T follicular helper cell (primary cell): ENCODE measurements around the gene KCTD17.

Experiments
- DNase-seq: peaks from one replicate; pipeline ENCODE4 v3.0.0-alpha.2; 2020; ENCODE audit warnings: low read depth

KCTD17 gene

DNA sequence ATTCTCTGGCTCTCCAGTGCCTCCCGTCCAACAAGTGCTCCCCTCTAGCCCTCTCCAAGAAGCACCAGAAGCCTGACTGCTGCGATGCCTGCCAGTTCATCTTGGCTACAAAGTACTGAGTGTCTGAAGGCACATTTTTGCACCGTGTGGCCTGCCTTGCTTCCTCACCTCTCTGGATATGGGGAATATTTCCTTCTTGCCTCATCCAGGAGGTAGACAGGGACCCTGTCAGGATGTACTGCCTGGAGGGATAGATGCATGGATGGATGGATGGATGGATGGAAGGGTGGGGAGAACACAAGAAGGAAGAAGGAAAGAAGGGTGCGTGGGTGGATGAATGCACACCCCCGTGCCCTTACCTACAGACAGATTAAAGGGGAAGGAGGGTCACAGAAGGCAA is 27.6 kb downstream of the KCTD17 start:
- DNase-seq = no peak

DNA sequence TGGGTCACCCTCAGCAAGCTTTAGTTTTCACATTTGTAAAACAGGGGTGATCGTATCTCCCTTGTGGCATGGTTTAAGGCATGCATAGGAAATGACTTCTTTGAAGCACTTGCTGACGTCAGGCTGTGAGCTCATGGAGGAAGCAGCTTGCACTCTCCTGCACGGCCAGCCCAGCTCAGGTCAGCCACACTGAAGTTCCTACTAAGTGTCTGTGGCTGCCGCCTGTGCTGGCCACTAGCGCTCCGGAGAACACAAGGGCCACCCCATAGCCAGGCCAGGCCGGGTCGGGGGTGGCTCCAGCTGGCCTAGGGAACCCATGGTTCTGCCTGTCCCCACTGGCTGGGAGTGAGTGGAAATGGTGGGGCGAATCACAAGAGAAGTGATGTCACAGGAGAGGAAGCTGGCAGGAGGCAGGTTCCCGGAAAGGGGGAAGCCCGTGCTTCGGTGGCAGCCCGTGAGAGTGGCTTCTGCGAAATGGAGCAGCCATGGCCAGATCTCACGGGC is 28.2 kb downstream of the KCTD17 start:
- DNase-seq = peak; percentile 81

DNA sequence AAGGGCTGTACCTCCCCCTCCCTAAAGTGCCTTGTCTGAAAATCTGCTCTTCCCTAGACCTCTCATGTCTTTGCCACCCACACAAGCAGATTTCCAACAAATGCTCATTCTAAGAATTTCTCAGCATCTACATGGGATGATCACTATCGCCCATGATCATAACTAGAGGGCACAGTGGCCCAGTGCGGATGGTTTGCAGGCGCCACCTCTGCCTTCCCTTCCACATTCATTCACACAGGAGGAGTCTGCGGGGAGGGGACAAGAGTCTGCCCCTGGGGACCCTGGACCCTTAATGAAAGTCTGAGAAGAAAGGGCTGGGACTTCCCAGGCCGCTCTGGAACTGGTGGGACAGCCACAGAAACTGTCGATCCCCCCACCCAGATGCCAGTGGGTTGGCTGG is 28.9 kb downstream of the KCTD17 start:
- no peak for DNase-seq

DNA sequence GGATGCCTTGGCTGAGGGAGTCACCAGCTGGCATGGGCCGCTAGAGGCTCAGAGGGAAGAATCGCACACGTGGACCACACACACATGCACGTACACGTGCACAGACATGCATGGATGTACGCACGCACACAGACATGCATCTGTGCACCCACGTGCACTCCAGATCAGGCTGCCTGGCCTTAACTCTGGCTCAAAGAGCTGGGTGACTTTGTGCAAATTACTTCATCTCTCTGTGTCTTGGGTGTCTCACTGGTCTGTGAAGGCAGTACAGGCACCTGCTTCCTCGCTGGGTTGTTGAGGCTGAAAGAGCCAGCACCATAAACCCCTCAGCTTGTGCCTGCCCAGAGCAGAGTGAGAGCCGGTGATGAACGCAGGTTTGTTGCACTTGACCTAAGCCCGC is 29.3 kb downstream of the KCTD17 start:
- DNase-seq = no peak

GRCh38 chr22:37082251-37082873 is 30.8 kb downstream of the KCTD17 start:
- DNase-seq = no peak

GRCh38 chr22:37083914-37084313 is 32.4 kb downstream of the KCTD17 start:
- DNase-seq = no peak

- no peak for DNase-seq
Observed at GRCh38 chr22:37084385-37084784, 32.8 kb downstream of the KCTD17 start.

GRCh38 chr22:37086184-37086583 is 34.6 kb downstream of the KCTD17 start:
- DNase-seq = no peak

GRCh38 chr22:37088108-37088605 is 36.6 kb downstream of the KCTD17 start:
- no peak for DNase-seq

DNA sequence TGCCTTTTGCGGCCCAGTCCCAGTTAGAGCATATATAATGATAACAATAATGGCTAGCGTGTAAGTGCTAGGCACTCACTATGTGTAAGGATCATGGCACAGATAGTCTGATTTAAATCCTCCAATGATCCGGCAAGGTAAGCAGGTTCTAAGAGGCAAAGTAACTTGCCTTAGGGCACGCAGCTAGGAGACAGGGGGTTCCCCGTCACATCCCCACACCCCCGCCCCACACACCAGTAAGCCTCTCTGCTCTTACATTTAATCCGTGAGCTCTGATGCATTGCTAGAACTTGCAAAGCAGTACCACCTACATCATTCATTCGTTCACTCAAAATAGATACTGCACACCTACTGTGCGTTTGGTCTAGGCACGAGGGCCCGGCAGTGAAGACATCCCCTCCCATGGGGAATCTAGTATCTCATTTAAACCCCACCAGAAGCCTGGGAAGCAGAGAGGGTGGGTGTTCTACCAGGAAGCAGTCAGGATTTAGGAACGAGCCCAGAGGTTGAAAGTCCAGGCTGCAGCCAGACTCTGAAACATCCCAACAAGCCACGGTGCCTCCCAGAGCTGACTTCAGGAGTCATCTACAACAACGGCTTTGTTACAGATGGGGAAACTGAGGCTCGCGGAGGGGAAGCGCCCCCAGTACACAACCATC is 37.3 kb downstream of the KCTD17 start:
- no peak for DNase-seq

GRCh38 chr22:37089434-37089833 is 37.9 kb downstream of the KCTD17 start:
- no peak for DNase-seq

GRCh38 chr22:37090920-37091695 is 39.6 kb downstream of the KCTD17 start:
- no peak for DNase-seq

DNA sequence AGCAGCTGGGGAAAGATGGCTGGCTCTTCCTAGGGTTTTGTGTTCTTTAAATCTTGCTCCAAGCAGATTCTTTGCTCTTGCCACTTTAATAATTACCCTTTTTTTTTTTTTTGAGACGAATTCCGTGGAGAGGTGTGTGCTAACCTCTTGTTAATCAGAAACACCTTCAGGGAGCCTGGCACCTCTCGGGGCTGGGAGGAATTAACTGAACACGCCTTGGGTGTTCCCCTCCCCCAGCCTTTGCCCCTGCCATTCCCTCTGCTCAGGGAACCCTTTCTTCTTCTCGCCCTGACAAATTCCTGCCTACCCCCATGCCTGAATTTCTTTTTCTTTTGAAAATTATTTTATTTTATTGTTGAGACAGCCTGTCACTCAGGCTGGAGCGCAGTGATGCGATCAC is 40.5 kb downstream of the KCTD17 start:
- DNase-seq = no peak

DNA sequence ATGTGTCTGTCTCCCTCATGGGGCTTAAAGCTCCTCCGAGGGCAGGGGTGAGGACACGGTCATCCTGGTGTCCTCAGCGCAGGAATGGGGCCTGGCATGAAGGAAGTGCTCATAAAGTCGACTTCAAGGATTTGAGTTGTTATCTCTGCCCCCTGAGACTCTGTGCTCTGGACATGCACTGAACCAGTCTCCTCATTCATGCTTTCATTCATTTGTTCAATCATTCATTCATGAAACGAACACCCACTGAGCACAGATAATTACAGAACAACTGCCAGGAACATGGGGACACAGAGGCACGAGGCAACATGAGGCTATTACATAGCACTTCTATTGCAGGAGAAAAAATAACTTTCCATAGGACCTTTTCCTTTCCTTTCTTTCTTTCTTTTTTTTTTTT is 41.5 kb downstream of the KCTD17 start:
- no peak for DNase-seq

DNA sequence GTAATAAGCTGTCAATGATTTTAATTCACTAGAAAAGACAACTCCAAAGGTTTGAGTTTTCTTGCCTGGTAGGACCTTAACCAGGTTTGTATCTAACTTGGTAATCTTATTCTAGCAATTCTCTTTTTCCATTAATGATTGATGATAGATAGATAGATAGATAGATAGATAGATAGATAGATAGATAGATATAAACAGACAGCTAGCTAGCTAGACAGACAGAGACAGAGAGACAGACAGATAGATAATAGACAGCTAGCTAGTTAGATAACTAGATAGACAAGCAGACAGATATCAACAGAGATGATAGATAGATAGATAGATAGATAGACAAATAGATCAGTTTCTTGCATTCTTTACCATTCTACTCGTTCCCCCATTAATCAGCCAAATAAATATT is 42.7 kb downstream of the KCTD17 start:
- DNase-seq = no peak

- no peak for DNase-seq
Observed at GRCh38 chr22:37095113-37095512, 43.6 kb downstream of the KCTD17 start.

GRCh38 chr22:37097346-37097745 is 45.8 kb downstream of the KCTD17 start:
- no peak for DNase-seq

DNA sequence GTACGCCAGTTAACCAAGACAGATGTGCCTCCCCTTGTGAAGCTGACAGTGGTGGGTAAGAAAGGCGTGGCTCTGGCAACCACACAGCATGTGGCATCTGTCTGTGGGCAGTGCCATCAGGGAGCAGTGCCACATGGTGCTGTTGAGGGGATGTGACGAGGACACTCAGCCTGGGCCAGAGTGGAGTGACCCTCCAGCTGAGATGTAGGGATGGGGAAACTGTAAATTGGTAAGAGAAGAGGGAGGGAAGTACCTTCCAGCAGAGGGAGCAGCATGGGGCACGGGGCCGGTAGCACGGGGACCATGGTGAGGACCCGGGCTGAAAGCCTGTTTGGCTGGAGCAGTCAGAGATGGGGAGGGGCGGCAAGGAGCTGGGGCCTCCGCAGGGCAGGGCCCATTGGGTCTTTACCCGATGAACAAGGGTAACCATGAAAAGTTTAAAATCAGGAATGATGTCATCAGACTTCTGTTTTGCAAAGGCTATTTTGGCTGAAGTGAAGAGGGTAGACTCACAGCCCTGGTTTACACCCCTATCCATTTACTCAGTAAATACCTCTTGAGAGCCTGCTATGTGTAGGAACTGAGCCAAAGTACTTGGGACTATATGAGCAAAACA is 47.5 kb downstream of the KCTD17 start:
- no peak for DNase-seq

DNA sequence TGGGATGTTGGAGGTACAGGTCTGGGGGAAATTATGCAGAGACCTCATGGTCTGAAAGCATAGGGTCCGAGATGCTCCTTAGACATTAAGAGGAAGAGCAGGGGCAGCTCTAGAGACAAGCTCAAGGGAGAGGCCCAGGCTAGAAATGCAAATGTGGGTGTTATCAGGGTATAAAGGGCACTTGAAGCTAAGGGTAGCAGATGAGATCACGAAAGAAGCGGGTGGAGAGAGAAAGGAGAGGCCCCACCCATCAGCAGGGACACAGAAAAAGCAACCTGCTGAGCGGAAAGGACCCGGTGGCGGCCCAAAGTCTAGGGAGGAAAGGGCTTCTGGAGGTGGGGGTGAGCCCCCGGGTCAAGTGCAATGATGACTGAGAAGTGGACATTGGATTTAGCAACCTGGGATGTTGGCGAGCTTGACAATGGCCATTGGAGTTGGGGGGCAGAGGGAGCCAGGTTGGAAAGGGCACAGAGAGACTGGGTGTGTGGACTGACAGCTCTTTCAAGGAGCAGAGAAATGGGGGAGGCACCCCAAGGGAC is 49.1 kb downstream of the KCTD17 start:
- DNase-seq = no peak

DNA sequence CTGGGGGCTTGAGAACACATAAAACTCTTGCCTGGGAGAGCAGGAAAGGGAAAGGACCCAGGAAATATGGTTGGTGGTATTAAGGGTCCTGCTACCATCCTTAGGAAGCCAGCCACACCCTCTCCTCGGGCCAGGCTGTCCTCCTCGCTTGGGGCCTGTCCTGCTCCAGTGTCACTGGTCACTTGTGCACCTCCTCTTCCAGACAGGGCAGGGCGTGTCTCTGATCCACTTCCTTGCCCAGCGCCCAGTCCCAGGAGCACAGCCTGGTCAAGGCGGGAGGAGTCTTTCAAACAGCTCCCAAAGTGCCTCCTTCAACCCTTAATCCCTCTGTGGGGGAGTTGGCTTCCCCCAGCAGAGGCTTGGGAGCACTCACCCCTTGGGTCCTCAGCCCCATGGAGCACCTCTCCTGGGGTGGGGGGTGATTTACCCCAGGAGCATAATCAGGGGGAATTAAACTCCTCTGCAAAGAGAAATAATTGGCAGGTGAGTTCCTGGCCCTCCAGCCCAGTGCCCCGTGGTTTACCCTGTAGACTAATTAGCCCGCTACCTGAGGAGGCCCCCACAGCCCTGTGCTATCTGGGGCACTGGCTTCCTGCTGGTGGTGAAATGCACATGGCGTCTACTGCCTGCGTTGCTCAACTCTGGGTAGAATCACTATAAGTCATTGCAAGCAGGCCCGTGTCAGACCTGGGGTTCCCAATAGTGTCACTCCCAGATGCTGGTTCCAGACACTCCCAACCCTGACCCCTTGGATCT is 49.9 kb downstream of the KCTD17 start:
- no peak for DNase-seq

DNA sequence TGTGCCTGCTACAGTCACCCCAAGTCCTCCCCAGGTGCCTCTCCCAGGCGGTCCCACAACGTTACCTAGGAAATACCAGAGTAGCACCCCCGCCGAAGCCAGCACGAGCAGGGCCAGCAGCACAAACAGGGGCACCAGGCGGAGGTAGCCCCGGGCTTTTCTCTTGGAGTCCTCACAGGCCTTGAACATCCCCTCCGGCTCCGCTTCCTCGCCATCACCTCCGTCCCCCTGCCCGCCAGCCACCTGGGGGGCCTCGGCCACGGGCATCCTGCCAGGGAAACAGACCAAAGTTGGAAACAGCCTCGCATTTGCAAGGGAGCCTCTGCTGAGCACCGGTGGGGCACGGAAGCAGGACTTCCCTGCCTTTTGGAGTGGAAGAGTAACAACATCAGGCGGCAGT is 51.6 kb downstream of the KCTD17 start:
- DNase-seq = no peak
